Myometrial cell (primary cell): ENCODE measurements around the gene NXNL1. TPM values are rescaled to one million over a fixed set of nuclear protein-coding genes. Genes with fewer than 3 reads are reported as not detected.

Experiments used
- total RNA-seq: library from RNA; depleted of rRNA; stranded (reverse); fragments of >200 nt; gene quantifications from 2 replicates; pipeline ENCODE4 v1.2.3, GENCODE V29; 2015

Gene NXNL1, protein sequence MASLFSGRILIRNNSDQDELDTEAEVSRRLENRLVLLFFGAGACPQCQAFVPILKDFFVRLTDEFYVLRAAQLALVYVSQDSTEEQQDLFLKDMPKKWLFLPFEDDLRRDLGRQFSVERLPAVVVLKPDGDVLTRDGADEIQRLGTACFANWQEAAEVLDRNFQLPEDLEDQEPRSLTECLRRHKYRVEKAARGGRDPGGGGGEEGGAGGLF
- not detected in 2 replicates for total RNA-seq

DNA sequence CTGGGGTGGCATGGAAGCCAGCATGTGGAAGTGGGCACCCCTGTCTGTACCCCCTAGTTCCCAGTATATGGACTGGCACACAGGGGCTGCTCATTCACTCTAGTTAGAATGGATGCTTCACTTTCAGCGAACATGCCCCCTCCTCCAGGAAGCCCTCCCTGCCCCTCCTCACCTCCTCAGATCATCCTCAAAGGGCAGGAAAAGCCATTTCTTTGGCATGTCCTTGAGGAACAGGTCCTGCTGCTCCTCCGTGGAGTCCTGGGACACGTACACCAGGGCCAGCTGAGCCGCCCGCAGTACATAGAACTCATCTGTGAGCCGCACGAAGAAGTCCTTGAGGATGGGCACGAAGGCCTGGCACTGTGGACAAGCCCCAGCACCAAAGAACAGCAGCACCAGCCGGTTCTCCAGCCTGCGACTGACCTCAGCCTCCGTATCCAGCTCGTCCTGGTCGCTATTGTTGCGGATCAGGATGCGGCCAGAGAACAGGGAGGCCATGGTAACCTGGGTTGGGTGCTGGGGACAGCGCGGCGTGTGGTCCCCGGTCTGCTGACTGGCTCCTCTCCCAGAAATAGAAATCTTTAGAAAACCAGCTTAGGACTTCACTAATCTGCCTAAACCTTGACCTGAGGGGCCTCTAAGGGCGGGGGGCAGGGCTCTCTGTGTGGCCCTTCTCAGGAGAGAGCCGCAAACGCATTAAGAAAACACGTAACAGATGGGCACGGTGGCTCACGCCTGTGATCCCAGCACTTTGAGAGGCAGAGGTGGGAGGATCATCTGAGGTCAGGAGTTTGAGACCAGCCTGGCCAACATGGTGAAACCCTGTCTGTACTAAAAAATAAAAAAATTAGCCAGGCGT, at the start of gene NXNL1:
Gene NXNL1, minus strand, starts transcription at position 555 of the 859 bp plus-strand sequence. Its CDS starts 57 bp downstream, at position 498.

DNA sequence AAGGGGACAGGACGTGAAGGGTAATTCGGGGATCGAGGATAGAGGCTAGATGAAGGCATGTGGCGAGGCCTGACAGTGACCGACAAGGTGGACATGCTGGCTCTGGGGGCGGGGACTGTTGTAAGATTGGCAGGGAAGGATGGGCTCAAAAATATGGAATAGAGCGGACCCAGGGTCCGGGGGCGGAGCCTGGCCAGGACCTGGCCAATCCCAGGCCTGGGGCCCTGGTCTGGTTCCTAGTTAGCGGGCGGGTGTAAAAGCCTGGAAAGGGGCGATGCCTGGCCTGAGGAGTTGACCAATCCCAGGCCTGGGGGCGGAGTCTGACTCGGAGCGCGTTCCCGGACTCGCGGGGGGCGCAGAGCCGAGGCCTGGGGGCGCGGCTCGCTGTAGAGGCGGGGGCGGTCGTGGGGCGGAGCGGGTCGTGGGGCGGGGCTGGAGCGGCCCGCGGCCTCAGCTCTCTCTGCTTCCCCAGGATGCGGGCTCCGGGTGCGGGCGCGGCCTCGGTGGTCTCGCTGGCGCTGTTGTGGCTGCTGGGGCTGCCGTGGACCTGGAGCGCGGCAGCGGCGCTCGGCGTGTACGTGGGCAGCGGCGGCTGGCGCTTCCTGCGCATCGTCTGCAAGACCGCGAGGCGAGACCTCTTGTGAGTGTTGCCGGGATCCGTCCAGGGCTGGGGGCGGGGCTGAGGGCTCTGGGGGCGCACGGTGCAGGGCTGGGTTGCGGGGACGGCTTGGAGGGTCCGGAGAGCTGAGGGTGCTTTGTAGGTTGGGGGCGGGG, 9.5 kb upstream of the NXNL1 start, which contains the start of gene SLC27A1:
Gene SLC27A1, plus strand, starts transcription at position 457 of the 774 bp plus-strand sequence. Its CDS starts 17 bp downstream, at position 474.

DNA sequence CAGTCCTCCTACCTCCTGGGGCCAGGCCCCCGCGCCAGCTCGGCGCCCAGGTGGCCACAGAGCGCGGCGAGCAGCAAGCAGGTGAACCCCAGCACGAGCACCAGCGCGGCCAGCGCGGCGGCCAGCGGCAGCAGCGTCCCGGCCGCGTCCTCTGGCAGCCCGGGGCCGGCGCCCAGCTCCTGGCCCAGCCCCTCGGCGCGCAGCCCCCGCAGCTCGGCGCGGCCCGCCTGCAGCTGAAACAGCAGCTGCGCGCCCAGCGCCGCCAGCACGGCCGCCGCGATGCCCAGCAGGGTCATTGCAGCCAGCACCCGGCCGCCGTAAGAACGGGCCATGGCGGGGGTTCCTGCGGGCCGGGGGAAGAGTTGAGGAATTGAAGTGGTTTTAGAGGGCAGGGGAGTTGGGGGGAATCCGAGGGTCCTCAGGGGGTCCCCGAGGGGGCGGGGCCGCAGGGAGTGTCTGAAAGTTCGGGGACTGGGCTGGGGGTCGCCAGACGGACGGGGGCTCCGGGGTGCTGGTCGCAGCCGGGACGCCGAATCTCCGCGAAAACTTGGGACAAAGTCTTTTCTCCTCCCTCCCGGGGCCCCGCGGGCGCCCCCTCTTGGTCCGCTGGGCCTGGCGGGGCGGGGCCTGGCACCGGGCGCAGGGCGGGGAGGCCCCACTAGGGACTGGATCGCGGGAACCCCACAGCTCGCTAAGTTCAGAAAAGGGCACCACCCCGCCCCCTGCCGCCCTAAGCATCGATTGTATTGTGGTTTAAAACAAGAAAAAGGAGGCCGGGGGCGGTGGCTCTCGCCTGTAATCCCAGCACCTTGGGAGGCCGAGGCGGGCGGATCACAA, 12.4 kb downstream of the NXNL1 start, which contains the start of gene TMEM221:
Gene TMEM221, minus strand, starts transcription at position 538 of the 837 bp plus-strand sequence. Its CDS starts 206 bp downstream, at position 332.

DNA sequence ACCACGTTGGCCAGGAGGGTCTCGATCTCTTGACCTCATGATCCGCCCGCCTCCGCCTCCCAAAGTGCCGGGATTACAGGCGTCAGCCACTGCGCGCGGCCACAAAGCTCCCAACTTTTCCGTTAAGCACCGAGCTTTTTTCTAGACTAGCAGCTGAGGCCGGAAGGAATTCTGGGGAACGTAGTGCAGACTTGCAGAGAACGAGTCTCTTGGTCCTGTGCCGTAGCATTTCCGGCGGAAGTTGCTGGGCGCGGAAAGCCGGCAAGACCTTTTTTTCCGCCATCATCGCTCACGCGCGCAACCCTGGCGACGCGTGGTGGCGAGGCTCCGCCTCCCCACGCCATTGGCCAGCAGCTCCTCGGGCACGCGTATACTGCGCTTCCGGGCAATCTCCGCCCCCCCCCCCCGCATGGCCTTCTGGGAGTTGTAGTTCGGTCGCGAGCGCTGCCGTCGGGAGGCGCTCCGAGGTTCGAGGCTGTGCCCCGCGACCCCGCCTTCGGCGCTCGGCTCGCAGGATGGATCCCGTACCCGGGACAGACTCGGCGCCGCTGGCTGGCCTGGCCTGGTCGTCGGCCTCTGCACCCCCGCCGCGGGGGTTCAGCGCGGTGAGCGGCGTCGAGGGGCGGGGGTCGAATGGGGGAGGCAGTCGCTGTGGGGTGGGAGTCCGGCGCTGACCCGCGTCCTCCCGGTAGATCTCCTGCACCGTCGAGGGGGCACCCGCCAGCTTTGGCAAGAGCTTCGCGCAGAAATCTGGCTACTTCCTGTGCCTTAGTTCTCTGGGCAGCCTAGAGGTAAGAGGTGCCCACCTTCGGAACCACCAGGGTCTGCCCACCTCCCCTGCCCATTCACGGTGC, 40.9 kb downstream of the NXNL1 start, which contains the start of gene MVB12A:
Gene MVB12A, plus strand, starts transcription at position 427 of the 854 bp plus-strand sequence. Its CDS starts 89 bp downstream, at position 516.

Other genes with a start within 250 kb of the NXNL1 start
- 13.6 and 25.4 TPM in 2 replicates for gene USE1, start 245.6 kb downstream of the NXNL1 start, total RNA-seq
- gene OCEL1, start 234.7 kb downstream of the NXNL1 start, total RNA-seq, result 6.6 and 9.0 TPM in 2 replicates
- gene NR2F6, start 215.0 kb downstream of the NXNL1 start, total RNA-seq, result 73.4 and 98.0 TPM in 2 replicates
- not detected in 2 replicates for gene USHBP1, start 196.2 kb downstream of the NXNL1 start, total RNA-seq
- gene BABAM1, start 193.5 kb downstream of the NXNL1 start, total RNA-seq, result 131 and 138 TPM in 2 replicates
- gene ANKLE1, start 179.0 kb downstream of the NXNL1 start, total RNA-seq, result under 0.01 and 0.29 TPM in 2 replicates
- gene ABHD8, start 157.5 kb downstream of the NXNL1 start, total RNA-seq, result 20.2 TPM in 2 replicates
- gene MRPL34, start 155.1 kb downstream of the NXNL1 start, total RNA-seq, result 101 and 111 TPM in 2 replicates
- 49.0 and 67.9 TPM in 2 replicates for gene DDA1, start 151.4 kb downstream of the NXNL1 start, total RNA-seq
- gene ANO8, start 126.1 kb downstream of the NXNL1 start, total RNA-seq, result 2.3 and 3.7 TPM in 2 replicates
- 12.9 and 26.5 TPM in 2 replicates for gene GTPBP3, start 123.4 kb downstream of the NXNL1 start, total RNA-seq
- gene PLVAP, start 83.6 kb downstream of the NXNL1 start, total RNA-seq, result not detected in 2 replicates
- gene CCDC194, start 66.7 kb downstream of the NXNL1 start, total RNA-seq, result not detected in 2 replicates
- 0.86 and 5.7 TPM in 2 replicates for gene BST2, start 55.3 kb downstream of the NXNL1 start, total RNA-seq
- gene MVB12A, start 40.9 kb downstream of the NXNL1 start, total RNA-seq, result 143 and 159 TPM in 2 replicates
- not detected in 2 replicates for gene TMEM221, start 12.3 kb downstream of the NXNL1 start, total RNA-seq
- 10.1 and 12.2 TPM in 2 replicates for gene SLC27A1, start 9.6 kb upstream of the NXNL1 start, total RNA-seq
- gene PGLS, start 50.7 kb upstream of the NXNL1 start, total RNA-seq, result 79.6 and 89.1 TPM in 2 replicates
- 208 TPM in 2 replicates for gene COLGALT1, start 94.7 kb upstream of the NXNL1 start, total RNA-seq
- gene UNC13A, start 227.4 kb upstream of the NXNL1 start, total RNA-seq, result not detected in 2 replicates